GM19438 (cell line): ENCODE measurements around the gene XPO5.
"Not testable (repeated sequence)": the region's sequence is repeated elsewhere in the genome, so short reads cannot be mapped to it uniquely, and the experiment has no call there.

Source experiments
- ATAC-seq: cut with Tn5 transposase; IDR thresholded peaks from one replicate; pipeline ENCODE4 v1.9.1; 2021; ENCODE audit warnings: low read depth; ENCODE audit not compliant: unreplicated experiment

Gene XPO5

DNA sequence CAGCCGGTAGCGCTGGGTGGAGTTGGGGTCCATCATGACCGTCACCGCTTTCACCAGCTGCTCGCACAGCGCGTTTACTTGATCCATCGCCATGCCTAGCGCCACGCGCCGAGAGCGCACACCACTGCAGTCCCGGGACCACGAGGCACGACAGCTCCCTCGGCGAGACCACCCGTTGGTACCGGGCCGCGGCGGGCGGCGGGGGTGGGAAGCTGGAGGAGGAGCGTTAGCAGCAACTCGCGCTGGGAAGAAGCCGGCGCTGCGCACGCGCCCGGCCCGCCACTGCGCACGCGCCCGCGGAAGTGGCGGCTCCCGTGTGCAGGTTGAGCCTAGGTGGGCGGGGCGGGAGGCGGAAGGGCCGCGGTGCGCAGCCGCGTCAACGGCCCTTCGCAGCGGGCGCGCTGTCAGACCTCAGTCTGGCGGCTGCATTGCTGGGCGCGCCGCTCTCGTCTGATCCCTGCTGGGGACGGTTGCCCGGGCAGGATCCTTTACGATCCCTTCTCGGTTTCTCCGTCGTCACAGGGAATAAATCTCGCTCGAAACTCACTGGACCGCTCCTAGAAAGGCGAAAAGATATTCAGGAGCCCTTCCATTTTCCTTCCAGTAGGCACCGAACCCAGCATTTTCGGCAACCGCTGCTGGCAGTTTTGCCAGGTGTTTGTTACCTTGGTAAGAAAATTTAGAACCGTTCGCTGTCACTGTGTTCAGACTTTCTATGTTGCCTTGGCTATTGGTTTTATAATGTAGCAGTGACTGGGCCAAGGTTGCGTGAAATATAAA, at the start of gene XPO5, which contains the start of gene POLH:
Gene XPO5 (minus strand): TSS at position 267 of the 780 bp plus-strand sequence. CDS start 174 bp downstream, at position 93.
Gene POLH (plus strand): TSS at position 414 of the 780 bp plus-strand sequence. CDS start 6,135 bp downstream, outside the sequence.
- ATAC-seq = peak; percentile 88

DNA sequence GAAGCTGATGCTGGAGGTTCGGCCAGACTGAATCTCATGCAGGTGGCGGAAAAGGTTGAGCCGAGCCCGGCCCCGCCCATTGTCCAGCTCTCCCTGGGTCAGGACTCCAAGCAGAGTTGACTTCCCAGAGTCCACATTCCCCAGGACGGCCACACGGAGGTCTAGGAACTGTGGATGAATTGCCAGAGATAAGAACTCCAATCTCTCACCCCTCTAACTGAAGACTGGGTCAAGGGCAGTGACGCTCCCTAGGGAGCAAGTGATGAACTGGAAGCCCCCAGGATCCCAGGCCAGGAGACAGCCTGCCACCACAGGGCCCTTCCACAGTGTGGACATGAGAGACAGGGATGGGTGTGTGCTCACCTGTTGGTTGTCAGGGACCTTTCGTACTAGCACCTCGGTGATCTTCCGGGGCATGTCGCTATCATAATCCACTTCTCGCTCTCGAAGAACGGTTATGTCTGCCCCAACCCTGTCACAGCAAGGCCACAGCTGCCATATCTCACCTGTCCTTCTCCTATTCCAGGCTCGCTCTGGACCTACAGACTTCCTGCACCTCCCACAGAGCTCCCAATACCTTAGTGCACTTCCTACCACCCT, 49.7 kb upstream of the XPO5 start:
- ATAC-seq = no peak

DNA sequence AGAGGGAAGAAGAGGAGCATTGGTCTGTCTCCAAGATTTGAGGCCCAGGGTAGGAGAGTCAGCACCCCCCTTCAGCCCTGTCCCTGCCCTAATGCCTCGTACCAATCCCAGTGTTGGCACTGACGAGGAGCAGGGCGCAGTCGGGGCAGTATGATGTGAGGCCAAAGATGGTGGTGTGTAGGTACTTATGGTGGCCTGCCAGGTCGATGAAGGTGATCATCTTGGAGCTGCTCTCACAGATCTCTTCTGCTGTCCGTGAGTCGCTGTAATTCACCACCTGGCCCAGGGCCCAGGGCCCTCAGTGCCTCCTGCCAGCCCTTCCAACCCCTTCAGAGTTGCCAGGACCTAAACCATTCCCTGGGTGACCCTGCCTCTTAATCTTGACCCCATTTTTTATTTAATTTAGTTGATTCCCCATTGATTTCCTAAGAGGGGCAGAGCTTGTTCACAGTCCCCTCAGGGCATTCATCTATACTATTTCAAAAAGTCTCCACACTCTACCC, 49.0 kb upstream of the XPO5 start:
- no peak for ATAC-seq

DNA sequence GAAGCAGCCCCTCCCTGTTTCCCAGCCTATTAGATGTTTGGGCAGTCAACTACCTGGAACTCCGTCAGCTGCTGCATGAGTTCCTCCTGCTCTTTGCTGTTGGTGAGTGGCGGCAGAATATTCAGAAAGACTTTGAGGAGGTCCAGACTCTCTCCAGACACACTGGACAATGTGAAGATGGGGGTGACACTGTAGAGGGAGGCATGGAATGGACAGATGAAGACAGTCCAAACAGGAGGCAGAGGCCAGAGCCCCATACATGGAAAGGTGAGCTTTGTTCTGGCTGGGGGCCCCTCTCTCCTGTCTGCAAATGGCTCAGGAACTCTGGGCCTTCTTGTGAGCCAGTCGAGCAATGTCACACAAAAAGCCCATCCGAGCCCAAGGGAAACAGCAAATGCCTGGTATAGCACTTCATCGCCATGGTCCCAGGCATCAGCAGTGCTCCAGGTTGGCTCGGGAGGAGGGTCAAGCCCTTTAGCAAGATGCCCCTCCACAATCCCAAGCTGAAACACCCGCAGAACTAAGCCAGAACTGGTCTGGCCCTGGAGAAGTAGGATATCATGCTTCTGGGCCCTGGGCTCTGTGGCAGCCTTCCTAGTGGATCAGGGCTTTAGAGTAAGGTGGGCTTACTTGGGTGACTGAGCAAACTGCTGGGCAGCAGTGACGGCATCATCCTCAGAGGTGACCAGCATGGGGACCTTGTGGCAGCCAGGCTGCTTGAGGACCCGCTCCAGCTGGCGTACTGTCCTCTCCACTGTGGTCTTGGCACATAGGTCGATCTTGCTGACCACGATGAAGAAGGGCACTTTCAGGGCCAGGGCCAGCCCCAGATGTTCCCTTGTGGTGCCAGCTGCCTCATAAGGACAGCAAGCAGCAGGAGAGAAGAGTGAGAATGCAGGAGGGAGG, 48.3 kb upstream of the XPO5 start:
- no peak for ATAC-seq

DNA sequence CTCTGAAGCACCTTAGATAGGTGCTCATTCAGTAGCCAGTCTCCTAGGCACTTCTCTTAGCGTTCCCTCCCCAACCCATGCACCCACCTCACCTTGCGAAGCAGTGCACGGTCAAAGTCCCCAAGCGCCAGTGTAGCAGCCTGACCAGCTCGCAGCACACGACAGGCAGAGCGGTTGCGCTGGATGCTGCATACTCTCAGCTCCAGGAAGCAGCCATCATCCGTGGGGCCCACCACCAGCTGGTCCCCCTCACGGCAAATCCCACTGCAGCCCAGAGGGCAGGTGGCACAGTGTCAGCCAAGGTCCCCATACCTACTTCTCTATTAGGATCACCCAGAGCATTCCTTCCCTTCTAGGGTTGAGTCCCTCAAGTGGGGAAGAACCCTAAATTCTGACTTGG, 46.7 kb upstream of the XPO5 start:
- no peak for ATAC-seq

DNA sequence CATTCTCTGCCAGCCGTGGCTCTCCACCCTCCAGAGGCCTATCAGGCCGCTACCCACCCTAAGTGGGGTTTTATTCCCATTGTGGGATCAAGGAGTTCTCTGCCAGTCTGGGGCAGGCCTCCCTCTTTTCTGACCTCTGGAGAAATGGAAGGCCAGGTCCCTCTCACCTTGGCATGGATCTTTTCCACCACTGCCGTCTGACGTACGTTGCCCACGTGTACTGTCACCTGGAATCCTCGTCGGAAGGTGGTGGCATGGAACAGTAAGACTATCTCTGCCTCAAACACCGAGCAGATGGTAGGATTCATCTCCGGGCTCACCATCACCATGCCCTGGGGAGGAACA, 46.0 kb upstream of the XPO5 start:
- ATAC-seq = no peak

DNA sequence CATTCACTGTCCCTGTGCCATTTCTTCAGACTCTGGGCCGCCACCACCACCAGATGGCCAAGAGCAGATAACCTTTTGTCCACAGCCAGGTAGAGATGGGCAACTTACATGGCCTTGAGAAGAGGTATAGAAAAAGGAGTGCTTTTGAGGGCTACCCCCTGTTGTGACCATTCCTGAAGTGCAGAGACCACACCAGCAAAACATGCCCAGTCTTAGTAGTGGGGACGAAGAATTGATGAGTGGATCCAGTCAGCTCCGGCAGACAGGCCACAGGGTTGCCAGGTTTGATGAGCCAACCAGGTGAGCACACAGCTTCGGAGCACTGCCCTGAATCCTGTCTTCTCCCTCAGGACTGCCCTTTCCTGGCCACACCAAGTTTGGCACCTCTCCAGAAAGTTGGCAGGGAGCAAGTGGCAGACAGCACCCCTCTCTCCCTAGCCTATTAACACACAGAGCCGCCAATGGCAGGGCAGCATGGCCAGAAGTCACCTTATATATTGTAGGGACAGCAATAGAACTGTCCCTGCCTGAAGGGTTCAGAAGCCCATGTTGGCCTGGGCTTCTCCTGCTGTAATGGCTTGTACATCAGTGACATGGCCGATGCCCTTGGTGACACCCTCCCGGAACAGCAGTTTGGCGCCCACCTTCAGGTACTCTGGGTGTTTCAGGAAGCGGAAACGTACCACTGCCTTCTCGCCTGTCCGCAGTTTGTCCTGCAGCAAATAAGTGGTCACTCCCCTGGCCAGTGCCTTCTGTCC, 45.4 kb upstream of the XPO5 start:
- ATAC-seq = no peak

DNA sequence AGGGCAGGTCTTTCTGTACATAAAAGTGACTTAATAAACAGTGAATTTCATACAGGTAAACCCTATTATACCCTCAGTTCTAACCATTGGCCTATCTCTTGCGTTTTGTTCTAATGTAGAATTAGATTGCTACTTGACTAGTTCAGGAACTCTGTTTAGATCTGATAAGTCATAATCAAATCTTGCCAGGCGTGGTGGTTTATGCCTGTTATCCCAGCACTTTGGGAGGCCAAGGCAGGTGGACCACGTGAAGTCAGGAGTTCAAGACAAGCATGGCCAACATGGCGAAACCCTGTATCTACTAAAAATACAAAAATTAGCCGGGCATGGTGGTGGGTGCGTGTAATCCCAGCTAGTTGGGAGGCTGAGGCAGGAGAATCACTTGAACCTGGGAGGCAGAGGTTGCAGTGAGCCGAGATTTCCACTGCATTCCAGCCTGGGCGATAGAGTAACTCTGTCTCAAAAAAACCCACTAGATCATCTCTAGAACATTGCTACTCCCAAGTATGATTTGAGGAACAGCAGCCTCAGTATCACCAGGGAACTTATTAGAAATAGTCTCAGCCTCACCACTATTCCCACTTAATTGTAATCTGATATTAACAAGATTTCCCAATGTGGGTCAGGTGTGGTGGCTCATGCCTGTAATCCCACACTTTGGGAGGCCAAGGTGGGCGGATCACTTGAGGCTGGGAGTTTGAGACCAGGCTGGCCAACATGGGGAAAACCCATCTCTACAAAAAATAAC, 41.1 kb upstream of the XPO5 start:
- no peak for ATAC-seq

DNA sequence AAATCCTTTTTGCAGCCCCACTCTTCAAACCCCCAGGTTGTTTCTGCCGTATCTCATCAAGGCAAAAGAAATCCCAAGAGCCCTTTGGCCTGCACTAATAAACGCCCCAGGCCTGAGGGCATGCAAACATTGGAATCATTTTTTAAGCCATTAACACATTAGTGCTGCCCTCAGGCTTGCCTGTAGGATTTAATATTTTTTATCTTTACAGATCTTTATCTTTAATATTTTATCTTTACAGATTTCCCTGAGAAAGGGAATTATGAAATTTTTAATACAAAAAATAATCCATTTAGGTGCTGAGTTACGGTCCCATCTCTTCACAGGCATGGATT, 38.5 kb upstream of the XPO5 start:
- ATAC-seq = no peak

DNA sequence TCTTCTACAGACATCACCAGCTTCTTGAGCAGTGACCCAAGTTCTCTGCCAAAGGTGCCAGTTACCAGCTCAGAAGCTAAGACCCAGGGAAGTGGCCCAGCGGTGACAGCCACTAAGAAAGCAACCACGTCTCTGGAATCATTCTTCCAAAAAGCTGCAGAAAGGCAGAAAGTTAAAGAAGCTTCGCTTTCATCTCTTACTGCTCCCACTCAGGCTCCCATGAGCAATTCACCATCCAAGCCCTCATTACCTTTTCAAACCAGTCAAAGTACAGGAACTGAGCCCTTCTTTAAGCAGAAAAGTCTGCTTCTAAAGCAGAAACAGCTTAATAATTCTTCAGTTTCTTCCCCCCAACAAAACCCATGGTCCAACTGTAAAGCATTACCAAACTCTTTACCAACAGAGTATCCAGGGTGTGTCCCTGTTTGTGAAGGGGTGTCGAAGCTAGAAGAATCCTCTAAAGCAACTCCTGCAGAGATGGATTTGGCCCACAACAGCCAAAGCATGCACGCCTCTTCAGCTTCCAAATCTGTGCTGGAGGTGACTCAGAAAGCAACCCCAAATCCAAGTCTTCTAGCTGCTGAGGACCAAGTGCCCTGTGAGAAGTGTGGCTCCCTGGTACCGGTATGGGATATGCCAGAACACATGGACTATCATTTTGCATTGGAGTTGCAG, 38.0 kb upstream of the XPO5 start:
- ATAC-seq = no peak

DNA sequence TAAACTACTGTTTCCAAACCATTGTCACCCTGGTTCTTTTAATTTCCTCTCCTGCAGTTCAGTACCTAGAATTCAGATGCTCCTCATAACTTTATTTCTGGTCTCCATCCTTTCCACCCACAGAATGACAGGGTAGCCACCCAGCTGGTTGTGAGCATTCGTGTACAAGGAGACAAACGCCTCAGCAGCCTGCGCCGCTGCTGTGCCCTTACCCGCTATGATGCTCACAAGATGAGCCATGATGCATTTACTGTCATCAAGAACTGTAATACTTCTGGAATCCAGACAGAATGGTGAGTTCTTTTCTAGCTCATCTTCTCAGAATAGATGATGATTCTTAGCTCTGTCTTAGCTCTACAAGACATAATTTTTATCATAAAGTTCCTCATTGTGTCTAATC, 34.6 kb upstream of the XPO5 start:
- no peak for ATAC-seq

DNA sequence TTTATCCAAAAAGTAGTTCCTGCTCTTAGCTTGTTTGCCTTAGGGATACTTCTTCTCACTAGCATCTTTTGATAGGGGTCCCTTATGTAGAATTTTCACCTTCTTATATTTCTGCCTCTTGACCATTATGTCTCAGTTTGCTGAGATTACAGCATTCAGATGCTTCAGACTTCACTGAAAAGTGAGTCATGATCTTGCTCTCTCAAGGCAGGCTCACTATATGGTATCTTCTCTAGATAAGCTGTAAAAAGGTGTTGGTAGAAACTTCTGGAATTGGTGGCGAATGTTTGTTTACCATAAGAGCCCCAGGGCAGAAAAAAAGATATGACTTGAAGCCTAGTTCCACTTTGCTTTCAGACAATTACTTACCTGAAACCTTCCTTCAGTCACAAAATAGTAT, 33.6 kb upstream of the XPO5 start:
- no peak for ATAC-seq

DNA sequence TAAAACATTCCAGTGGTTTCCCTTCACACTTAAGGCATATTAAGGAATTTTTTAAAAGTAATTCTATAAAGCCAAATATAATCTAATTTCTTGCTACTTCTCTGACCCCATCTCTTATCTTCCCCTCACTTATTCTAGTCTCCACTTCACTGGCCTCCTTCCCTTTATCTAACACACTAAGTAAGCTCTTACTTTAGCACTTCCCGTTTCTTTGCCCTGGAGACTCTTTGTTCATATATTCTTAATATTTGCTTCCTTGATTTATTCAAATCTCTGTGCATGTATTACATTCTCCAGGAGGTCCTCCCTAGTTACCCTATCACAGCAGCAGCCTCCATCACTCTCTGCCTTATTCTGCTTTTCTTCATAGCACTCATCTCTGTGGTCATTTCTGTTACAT, 33.0 kb upstream of the XPO5 start:
- ATAC-seq = no peak

DNA sequence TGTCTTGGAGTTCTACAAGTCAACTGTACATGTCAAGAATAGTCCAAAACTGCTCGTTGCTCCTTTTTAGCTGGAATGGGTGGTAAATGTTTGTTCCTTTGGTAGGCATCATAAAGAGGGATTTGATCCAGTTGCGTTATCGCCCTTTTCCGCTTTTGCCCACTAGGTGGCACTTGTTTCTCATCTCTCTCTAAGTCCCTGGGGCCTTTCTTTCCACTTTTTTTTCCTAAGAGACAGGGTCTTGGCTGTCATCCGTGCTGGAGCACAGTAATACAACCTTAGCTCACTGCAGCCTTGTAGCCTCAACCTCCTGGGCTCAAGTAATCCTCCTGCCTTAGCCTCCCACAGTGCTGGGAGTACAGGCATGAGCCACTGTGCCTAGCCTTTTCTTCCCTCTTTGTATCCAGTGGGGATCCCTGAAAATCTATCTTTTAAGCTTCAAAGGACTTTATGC, 32.5 kb upstream of the XPO5 start:
- ATAC-seq = no peak

DNA sequence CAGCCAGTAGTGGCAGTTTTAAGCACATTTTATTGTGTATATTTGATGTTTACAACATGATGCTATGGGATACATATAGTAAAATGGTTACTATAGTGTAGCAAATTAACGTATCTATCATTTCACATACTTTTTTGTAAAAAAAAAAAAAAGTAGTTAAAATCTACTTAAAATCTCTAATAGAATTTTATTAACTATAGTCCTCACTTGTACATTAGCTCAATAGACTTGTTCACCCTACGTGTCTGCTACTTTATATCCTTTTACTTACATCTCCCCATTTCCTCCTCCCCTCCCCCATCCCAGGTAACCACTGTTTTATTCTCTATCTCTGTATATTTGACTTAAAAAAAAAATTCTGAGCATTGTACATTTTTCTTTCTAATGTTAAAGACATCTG, 30.2 kb upstream of the XPO5 start:
- no peak for ATAC-seq

DNA sequence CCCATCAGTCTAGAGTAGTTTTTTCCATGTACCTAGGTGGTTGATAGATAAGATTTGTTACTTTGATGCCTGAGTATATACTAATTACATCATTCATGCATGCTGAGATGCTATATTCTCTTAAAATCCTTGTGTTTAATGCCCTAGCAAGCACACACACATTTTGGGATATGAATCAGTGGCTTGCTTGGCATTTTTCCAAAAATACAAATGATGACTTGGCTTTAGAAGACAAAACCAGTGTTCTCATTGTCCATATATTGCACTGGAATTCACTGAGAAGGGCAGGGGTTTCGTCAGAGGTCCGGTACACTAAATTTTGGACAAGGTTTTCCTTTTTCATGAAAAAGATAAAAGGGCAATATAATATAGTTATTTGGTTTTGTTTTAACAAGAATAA, 28.3 kb upstream of the XPO5 start:
- ATAC-seq = no peak

DNA sequence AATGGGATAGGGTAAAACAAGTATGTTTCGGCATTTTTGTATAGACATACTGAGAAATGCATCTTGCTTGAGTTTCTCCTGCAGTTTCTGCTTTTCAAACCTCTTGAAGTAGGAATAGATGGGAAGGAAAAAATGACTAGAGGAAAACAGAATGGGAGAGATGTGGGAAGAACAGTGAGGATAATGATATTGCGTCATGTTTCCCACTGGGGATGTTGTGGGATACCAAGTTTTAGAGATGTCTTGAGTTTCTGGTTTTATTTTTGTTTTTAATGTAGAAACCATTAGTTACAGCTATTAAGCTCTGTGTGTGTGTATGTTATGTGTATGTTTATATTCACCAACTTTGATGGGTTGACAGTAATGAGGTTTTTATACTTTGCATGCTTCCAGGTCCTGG, 24.8 kb upstream of the XPO5 start:
- no peak for ATAC-seq

DNA sequence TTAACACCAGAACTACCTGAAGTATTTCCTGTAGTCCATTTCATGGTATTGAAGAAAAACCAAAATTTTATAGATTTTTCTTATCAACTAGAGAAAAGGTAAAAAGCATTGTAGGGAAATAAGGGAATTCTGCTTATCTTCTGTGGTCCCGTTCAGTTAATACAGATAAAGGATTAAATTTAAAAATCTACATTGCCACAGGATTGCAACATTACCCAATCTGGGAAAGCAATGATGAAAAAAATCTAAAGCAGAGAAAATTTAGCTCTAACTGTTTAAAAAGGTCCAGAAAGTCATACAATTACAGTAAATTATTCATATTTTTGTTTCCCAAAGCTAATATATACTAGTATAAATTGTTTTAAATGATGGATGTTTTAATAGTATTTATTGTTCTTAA, 18.1 kb upstream of the XPO5 start:
- ATAC-seq = no peak

DNA sequence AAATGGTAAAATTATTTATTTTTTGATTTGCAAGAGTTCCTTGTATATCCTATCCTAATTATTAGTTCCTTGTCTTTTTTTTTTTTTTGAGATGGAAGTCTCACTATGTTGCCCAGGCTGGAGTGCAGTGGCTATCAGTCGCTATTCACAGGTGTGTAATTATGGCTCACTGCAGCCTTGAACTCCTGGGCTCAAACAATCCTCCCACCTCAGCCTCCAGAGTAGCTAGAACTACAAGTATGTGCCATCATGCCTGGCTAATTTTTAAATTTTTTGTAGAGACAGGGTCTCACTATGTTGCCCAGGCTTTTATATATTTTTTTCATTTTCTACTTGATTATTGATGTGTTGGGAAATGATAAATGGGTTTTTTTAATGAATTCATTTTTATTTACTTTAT, 13.7 kb upstream of the XPO5 start:
- not testable (repeated sequence) for ATAC-seq
